HG03039 (cell line): Measurements from ENCODE around the gene RELN.
"Not testable (repeated sequence)": the region's sequence is repeated elsewhere in the genome, so short reads cannot be mapped to it uniquely, and the experiment has no call there.

Experiments
- ATAC-seq: cut with Tn5 transposase; IDR thresholded peaks from one replicate; pipeline ENCODE4 v1.9.1; 2021; ENCODE audit warnings: mild to moderate bottlenecking, moderate library complexity; ENCODE audit not compliant: unreplicated experiment

The RELN gene

GRCh38 chr7:103947026-103947655, 42.3 kb downstream of the RELN start:
- no peak for ATAC-seq

DNA sequence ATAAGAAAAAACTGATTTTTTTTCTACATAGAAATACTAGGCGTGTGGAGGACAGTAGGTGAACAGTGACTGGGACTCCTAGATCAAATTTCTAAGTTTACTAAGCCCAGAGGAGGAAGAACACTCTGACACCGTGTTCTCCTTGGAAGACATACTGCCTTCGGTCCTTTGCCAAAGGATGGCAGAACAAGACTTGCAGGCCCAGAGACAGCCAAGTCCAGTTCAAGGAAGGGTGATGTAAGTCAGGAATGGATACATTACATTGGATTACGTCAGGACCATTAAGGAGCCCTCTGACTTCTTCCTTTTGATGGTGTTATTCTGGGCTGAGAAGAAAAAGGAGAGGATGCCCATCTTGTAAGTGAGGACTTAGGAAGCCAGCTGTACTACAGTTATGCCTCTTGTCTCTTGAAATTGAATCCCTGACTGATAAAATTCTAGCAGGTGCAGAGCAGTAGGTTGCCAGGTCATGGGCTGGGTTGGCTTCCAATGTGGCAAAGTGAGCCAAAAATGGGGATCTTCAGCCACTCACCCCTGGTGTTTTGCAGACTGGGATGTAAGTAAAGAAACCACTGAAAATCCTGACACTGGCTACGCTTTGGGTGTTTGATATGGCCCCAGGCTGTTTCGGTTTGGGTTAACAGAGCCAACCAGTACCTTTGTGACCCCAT, 45.1 kb downstream of the RELN start:
- no peak for ATAC-seq

DNA sequence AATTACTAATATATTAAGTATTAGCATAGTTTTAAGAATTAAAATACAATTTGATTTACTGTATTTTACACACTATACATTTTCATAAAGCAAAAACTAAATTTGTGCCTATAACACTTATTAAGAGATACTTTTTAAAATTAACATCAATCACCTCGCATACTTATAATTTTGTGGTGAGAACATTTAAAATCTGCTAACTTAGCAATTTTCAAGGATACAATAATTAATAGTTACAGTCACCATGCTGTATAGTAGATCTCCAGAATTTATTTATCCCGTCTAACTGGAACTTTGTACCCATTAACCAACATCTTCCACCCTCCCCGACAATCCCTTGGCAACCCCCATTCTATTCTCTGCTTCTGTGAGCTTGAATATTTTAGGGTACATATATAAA, 47.5 kb downstream of the RELN start:
- no peak for ATAC-seq

- ATAC-seq, result no peak
These were observed 48.8 kb downstream of the RELN start for GRCh38 chr7:103940382-103941268.

DNA sequence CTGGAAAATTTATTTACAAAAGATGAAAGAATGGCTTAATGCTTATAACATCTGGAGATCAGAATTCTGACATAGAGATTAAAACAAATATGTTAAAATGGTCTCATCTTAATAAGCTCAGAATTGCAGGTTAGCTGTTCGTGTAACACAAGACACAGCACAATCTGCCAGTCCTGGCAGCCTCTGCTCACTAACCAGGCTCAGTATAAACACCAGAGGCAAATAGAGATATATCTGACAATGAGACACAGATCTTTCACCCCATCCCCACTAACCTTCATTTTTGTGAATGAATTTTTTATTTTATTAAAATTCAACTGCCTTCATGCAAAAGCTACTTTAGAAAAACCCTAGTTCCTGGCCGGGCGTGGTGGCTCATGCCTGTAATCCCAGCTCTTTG, 51.8 kb downstream of the RELN start:
- ATAC-seq, result no peak

DNA sequence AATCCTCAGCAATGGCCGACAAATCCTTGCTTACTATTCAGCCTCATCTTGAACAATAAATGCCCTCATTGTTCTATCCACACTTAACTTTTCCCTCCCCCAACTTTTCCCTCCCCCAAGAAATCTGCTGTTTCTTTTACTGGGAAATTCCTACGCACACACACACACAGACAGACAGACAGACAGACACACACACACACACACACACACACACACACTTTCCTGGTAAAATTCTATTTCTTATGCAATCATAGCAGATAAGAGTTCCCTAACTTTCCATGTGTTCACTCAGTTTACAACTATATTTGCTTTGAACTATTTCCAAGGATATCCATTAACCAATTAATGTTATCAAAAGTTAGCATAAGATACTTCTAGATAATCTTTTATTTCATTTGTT, 52.9 kb downstream of the RELN start:
- no peak for ATAC-seq

DNA sequence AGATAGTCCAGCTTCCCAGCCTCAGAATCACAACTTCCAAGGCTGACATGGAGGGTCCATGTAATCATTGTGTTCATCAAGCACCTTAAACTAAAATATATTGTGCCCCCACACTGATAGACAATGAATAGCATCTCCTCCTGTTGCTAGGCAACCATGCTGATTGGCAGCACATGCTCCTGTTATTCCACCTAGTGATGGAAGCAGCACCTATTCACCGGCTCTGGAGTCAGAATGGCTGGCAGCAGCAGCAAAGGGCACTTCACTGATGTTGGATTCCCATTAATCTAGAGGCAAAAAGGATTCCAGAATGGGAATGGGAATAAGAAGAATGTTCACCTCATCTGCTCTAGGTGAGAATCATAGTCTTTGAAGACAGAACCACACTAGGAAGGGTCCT, 55.0 kb downstream of the RELN start:
- no peak for ATAC-seq

DNA sequence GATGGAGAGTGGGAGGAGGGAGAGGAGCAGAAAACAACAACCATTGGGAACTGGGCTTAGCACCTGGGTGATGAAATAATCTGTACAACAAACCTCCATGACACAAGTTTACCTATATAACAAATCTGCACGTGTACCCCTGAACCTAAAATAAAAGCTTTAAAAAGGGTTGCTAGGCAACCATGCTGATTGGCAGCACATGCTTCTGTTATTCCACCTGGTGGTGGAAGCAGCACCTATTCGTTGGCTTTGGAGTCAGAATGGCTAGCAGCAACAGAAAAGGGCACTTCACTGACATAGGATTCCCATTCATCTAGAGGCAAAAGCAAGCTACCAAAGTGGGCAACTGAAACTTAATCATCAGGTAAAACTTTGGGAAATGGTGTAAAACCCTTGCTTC, 57.1 kb downstream of the RELN start:
- ATAC-seq, result no peak

DNA sequence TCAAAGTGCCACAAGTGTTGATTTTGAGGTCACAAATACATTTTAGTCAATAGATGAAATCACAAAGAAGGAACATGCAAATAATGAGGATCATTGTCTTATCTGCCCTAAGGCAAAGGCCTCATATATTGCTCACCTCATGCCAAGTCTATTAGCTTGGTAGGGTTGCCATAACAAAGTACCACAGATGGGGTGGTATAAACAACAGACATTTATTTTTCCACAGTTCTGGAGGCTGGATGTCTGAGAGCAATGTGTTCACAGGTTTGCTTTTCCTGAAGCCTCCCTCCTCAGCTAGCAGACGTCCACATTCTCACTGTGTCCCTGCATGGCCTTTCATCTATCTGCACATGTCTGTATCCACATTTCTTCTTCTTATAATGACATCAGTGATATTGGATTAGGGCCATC, 59.6 kb downstream of the RELN start:
- ATAC-seq, result no peak

GRCh38 chr7:103928581-103928980, 60.9 kb downstream of the RELN start:
- no peak for ATAC-seq

- ATAC-seq, result no peak
These were observed 65.3 kb downstream of the RELN start for GRCh38 chr7:103924184-103924583.

DNA sequence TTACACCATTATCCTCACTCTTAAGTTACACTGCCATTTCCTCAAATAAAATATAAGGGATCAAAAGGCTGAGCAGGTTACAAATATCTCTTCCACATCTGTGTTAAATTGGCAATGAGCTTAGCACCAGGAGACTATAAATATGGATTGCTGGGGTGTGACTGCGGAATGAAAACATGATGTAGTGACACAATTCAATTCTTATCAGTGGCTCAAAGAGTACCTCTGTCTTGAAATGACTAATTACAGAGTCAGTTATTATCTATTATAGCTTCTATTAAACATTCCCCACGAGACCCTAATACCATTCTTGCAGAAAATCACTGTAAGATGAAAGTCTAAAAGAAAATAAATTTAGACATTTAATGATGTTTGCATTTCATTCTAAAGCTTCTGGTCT, 67.1 kb downstream of the RELN start:
- no peak for ATAC-seq

GRCh38 chr7:103921692-103922091, 67.8 kb downstream of the RELN start:
- no peak for ATAC-seq

- no peak for ATAC-seq
These were observed 70.1 kb downstream of the RELN start for GRCh38 chr7:103919272-103919868.

GRCh38 chr7:103918631-103919271, 70.7 kb downstream of the RELN start:
- no peak for ATAC-seq

- no peak for ATAC-seq
These were observed 73.6 kb downstream of the RELN start for GRCh38 chr7:103915680-103916357.

DNA sequence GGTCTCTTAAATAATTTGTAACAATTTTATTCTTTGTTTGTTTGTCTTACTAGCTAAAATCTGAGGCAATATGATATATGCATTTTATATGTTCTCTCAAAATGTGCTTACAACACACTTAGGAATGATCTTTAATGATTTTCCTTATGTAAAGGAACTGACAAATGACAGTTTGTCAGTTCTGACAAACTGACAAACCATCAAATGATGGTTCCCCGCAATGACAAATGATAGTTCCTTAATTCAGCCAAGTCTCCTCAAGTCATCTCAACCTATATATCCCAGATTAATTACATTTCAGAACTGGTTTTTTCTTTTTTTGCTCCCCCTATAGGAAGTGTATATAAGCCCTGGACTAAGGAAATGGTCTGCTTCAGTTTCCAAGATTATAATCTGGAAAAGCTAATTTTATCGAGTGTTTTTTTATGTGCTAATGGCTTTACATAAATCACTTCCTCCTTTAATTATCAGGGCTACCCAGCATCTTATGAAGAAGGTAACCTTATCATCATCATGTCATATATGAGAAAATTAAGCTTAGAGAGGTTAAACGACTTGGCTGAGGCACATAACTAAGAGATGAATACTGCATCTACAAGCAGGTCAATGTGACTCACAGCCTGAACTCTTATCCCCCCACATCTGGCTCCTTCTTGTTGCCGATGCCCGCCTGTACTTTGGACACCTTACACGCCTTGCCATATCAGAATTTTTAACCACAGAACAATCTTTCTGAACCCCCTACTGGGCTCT, 75.1 kb downstream of the RELN start:
- ATAC-seq, result no peak

- no peak for ATAC-seq
These were observed 76.4 kb downstream of the RELN start for GRCh38 chr7:103912891-103913605.

DNA sequence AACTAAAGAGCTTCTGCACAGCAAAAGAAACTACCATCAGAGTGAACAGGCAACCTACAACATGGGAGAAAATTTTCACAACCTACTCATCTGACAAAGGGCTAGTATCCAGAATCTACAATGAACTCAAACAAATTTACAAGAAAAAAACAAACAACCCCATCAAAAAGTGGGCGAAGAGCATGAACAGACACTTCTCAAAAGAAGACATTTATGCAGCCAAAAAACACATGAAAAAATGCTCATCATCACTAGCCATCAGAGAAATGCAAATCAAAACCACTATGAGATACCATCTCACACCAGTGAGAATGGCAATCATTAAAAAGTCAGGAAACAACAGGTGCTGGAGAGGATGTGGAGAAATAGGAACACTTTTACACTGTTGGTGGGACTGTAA, 78.4 kb downstream of the RELN start:
- not testable (repeated sequence) for ATAC-seq
